ENCODE results near the gene RIMS4. TPM values are rescaled to one million over a fixed set of nuclear protein-coding genes. Genes with fewer than 3 reads are reported as not detected.

Gene RIMS4
- total and polyA plus RNA-seq, 2 of the 13 experiments (the other 11 are each of a cell fraction or from before 2014, with no cell fraction given) = 0.01 to 0.07 TPM

DNA sequence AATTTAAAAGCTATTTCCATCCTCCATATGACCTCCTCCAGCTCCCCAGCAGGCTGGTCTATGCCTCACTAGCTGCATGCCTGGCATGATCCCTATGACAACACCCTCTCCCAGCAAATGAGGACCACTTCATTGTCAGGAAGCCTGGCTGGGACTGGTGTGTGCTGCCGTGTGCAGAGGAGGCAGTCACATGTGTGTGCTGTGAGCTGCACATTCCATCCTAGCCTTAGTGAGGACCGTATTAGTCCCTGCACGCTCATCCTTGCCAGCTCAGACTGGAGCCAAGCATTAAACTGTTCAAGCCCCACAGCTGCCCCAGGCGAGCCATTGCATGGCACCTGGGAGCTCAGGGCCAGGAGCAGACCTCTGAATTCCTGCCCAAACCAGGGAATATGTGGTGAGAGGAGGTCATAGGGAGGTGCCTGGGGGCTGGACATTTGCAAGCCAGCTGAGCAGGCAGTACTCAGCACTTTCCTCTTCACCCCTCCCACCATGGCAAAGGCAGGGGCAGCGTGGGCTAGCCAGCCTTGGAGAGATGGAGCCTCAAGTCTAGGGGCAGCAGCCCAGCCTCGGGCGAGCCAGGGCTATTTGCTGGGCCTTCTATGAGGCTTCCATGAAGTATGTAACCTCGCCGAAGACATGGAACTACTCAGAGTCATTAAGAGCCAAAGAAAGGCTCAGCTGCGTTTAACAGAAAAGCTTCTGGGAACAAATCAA is 103.9 kb downstream of the RIMS4 start:
- no peaks in the 10 kb centered on the region for H3K79me2 ChIP-seq (ENCODE audit: insufficient read depth, low read length)
- no peak overlapping the region for H3K4me2 ChIP-seq (ENCODE audit: low read depth, low read length)
- peaks cover 8% of the 10 kb centered on the region; the same call in 1 of the 2 replicates for H3K4me1 ChIP-seq (ENCODE audit: insufficient read depth, low read length)
- H3K9me3 ChIP-seq (ENCODE audit: low read length) = no peaks in the 10 kb centered on the region
- H3K4me3 ChIP-seq (replicated peaks in 1 of 3; ENCODE audit: insufficient read depth in 1 of 3, low read depth in 2 of 3, low read length in 3 of 3) = no peak overlapping the region
- no TSS peak for BruUV-seq (replicated peaks)
- H4K20me1 ChIP-seq (ENCODE audit: insufficient read depth, low read length) = no peaks in the 10 kb centered on the region
- TF ChIP-seq, protein P1, sequence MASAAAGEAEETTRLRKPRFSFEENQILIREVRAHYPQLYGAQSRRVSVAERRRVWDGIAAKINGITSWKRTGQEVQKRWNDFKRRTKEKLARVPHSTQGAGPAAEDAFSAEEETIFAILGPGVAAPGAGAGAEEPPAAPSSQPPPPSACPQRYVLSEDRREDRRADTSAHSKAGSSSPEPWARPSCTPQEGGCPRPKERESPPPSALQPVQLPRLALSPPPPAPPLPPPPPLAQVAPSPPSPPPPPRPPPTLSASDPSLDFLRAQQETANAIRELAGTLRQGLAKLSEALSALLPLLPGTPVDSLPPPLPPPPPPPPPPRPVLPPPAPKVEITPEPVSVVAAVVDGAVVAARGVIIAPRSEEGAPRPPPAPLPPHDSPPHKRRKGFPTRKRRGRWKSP (CRISPR knock-in tag; IDR thresholded peaks at IDR 0.05) = no peak
- no peak for TF ChIP-seq PHF8 (CRISPR knock-in tag; IDR thresholded peaks at IDR 0.05)
- TF ChIP-seq ZNF790 (CRISPR knock-in tag; IDR thresholded peaks at IDR 0.05; ENCODE audit: borderline replicate concordance) = no peak
- TF ChIP-seq ZNF234 (CRISPR knock-in tag; conservative IDR thresholded peaks at IDR 0.05) = no peak
- TF ChIP-seq FOXP1 (IDR thresholded peaks at IDR 0.05) = no peak
- TF ChIP-seq FOXP1 (CRISPR knock-in tag; IDR thresholded peaks at IDR 0.05) = no peak
- TF ChIP-seq CBX5 (CRISPR knock-in tag; IDR thresholded peaks at IDR 0.05; ENCODE audit: borderline replicate concordance) = no peak
- TF ChIP-seq HNRNPLL (IDR thresholded peaks at IDR 0.05; ENCODE audit: low read depth, low read length, poor library complexity, severe bottlenecking) = no peak
- TF ChIP-seq HDAC1 (CRISPR knock-in tag; IDR thresholded peaks at IDR 0.05) = no peak
- TF ChIP-seq ZNF615 (CRISPR knock-in tag; IDR thresholded peaks at IDR 0.05; ENCODE audit: borderline replicate concordance) = no peak
- TF ChIP-seq, protein P2, sequence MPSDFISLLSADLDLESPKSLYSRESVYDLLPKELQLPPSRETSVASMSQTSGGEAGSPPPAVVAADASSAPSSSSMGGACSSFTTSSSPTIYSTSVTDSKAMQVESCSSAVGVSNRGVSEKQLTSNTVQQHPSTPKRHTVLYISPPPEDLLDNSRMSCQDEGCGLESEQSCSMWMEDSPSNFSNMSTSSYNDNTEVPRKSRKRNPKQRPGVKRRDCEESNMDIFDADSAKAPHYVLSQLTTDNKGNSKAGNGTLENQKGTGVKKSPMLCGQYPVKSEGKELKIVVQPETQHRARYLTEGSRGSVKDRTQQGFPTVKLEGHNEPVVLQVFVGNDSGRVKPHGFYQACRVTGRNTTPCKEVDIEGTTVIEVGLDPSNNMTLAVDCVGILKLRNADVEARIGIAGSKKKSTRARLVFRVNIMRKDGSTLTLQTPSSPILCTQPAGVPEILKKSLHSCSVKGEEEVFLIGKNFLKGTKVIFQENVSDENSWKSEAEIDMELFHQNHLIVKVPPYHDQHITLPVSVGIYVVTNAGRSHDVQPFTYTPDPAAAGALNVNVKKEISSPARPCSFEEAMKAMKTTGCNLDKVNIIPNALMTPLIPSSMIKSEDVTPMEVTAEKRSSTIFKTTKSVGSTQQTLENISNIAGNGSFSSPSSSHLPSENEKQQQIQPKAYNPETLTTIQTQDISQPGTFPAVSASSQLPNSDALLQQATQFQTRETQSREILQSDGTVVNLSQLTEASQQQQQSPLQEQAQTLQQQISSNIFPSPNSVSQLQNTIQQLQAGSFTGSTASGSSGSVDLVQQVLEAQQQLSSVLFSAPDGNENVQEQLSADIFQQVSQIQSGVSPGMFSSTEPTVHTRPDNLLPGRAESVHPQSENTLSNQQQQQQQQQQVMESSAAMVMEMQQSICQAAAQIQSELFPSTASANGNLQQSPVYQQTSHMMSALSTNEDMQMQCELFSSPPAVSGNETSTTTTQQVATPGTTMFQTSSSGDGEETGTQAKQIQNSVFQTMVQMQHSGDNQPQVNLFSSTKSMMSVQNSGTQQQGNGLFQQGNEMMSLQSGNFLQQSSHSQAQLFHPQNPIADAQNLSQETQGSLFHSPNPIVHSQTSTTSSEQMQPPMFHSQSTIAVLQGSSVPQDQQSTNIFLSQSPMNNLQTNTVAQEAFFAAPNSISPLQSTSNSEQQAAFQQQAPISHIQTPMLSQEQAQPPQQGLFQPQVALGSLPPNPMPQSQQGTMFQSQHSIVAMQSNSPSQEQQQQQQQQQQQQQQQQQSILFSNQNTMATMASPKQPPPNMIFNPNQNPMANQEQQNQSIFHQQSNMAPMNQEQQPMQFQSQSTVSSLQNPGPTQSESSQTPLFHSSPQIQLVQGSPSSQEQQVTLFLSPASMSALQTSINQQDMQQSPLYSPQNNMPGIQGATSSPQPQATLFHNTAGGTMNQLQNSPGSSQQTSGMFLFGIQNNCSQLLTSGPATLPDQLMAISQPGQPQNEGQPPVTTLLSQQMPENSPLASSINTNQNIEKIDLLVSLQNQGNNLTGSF (CRISPR knock-in tag; IDR thresholded peaks at IDR 0.05) = no peak
- H3K36me3 ChIP-seq (replicated peaks in 1 of 2; ENCODE audit: control insufficient read depth in 1 of 2, insufficient read depth in 2 of 2, low read length in 2 of 2) = no peaks in the 10 kb centered on the region
- no peak overlapping the region for H3K27ac ChIP-seq (ENCODE audit: extremely low read length, insufficient read depth, low read length)
- no peak overlapping the region for H3K9ac ChIP-seq (ENCODE audit: insufficient read depth, low read depth, low read length)
- intact Hi-C loops (cut with micrococcal nuclease; ENCODE audit: unreplicated experiment) = no loop called here
- CTCF ChIA-PET (ENCODE audit: low intra/inter-chr PET ratio, low total read pairs) = no interaction called here
- H2AFZ ChIP-seq (ENCODE audit: low read length) = no peak overlapping the region
- ATAC-seq = no peak; the same call in 2 of the 3 replicates
- no peak for DNase-seq (ENCODE audit: low spot score)
- 10% methylated on average over 9 of the region's 10 CpGs for WGBS (ENCODE audit: low lambda C conversion rate)
- FAIRE-seq = no peak
- in situ Hi-C loops (cut with HindIII; ENCODE audit: extremely low pct_ligation_motif_present, low pct_unique_long_range_greater_than_20kb) = no loop called here
- POLR2A ChIA-PET = no interaction called here
- H3K27me3 ChIP-seq (ENCODE audit: control insufficient read depth in 1 of 2, insufficient read depth in 2 of 2, low read length in 2 of 2) = peaks cover 3 to 34% of the 10 kb centered on the region in 2 experiments; a peak in 3 of 5 replicates
